CD4-positive, alpha-beta T cell treated with Interleukin-12 subunit alpha and Interleukin-12 subunit beta, for 1 hour (primary cell): ENCODE measurements around the gene ZNF235.
"Not testable (repeated sequence)": the region's sequence is repeated elsewhere in the genome, so short reads cannot be mapped to it uniquely, and the experiment has no call there.

Experiments used
- DNase-seq: peaks from one replicate; pipeline ENCODE4 v3.0.0-alpha.2; 2020

The ZNF235 gene

DNA sequence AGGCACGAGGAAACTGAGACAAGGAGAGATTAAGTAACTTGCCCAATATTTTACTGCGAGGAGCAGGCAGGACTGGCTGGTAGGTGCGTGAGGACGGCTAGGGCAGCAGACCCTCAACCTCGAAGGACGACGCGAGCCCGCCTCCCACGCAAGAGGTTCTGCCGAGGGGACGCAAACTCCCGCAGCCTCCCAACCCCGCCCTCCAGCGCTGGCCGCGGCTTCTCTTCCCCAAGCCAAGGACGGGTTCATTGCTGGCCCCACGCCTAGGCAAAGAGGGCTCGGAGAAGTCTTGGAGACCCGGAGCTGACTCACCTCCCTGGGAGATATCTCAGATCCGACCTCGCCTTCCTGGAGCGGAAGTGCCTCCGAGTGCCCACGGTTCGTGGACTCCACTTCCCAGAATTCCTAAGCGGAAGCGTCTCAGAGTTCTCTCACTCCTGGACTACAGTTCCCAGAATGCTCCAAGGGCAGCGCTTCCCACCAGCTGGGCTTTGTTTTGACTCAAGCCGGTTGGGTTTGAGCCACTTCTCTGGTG is at the start of gene ZNF235:
ZNF235 (minus strand) TSS at position 367 of the 535 bp plus-strand sequence. CDS start 1,621 bp downstream, outside the sequence.
- DNase-seq = peak; percentile 80

DNA sequence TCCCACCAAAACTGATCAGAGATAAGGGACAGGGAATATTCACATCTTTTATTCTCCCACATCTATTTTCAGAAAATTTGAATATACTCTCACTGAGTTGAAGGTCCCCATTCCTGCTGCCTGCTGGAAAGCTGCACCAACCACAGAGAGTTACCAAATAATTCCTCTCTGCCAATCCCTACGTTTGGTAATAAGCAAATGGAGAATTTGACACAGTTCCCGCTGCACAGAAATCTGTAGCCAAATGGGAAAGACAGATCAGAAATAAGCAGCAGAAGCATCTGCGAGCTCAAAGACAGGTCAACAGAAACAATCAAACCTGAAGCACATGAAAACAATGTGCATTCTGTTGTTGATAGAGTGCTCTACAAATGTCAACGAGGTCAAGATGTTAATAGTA is 41.7 kb upstream of the ZNF235 start:
- no peak for DNase-seq

- no peak for DNase-seq
These were observed 41.1 kb upstream of the ZNF235 start for GRCh38 chr19:44345959-44346358.

DNA sequence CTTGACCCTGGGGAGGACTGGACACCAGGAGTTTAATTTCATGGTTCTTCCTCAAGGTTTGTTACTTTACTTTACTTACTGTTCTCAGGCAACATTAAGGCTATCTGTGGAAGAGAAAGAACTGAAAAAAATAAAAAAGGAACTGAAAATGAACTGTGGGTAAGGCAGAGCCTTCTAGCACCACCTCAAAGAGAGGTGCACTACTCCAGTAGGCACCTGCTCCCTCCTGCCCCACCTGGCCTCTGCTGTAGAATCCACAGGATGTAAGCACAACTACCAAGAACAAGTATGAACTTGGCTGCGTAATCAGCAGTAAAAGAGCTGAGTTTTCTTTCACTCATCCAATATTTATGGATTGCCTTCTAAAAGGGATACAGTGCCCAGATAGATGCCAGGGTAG is 39.4 kb upstream of the ZNF235 start:
- DNase-seq = no peak

DNA sequence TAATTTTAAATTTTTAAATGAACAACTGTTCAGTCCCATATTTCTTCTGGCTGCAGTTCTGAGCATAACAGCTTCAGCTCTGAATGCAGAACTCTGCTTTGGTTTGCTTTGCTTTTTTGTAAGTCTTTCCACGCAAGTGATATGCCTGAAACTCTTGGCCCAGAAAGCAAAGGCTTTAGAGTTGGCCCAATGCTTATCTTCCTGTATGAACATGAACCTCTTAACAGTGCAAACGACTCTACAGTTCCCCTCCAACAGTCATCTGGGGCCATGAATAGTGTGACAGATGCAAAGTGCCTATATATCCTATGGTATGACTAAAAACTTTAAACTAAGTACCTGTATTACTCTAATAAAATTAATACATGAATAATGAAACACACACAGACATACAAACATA is 37.0 kb upstream of the ZNF235 start:
- DNase-seq = no peak

- not testable (repeated sequence) for DNase-seq
These were observed 29.8 kb upstream of the ZNF235 start for GRCh38 chr19:44334639-44335038.

DNA sequence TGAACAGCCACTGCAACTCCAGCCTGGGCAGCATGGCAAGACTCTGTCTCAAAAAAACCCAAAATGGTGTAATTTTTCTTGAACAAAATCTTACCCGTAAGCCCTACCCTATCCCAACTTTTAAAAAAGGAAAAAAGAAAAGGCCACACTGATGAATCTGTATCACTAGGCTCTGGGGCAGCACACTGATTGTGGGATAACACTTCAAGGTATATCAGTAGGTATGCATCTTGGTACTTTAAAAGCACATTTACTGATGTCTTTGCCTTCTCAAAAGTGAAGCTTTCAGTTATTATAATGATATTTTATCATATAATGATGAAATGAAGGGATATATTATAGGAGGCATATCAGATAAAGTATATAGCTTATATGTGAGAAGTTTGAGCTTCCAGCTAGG is 27.3 kb upstream of the ZNF235 start:
- DNase-seq = no peak

- DNase-seq = no peak
These were observed 11.1 kb upstream of the ZNF235 start for GRCh38 chr19:44315883-44316282.

- DNase-seq = no peak
These were observed 8.4 kb upstream of the ZNF235 start for GRCh38 chr19:44313231-44313630.

DNA sequence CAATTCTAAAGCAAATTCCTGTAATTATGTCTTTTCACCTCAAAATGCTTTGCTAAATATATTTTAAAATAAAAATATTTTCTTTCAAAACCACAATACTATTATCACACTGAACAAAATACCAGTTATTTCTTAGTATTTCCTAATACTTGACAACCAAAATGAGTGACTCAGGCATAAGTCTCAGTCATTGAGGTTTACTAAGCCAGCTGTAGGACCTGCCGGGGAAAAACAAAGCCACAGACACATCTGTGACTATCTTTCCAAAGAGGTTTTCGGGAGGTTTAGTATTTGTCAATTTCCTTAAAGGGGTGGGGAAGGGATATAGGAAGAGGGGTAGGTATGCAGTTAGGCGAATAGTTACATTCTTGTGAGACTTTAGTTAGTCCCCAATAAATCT is 3.2 kb upstream of the ZNF235 start:
- no peak for DNase-seq

GRCh38 chr19:44306283-44306682 is 1.5 kb upstream of the ZNF235 start:
- DNase-seq = no peak

GRCh38 chr19:44305457-44305856 is 632 bp upstream of the ZNF235 start:
- DNase-seq = no peak

DNA sequence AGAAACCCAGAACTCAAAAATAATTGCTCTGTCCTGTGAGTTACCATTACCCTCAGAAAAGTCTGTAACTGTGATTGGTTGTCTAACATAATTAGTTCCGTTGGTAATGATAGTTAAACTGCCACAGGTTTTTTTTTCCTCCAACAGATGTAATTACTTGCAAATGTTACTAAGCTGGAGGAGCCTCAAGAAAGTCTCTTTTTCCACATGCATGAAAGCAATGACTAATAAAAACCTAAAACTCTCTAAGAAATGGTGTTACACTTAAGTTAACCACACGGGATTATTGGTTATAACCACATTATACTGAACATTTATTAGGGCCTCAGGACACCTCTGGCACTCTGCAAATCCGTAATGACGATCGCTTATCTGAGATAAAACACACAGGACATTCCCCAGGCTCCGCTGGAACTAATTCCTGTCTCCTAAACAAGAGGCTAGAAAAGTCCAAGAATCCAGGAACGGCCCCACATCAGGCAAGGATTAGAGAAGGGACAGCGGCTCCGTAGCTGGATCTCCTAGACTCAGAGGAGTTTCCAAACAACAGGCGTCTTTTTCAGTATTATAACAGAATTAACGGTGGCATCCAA is 753 bp downstream of the ZNF235 start:
- DNase-seq = no peak

DNA sequence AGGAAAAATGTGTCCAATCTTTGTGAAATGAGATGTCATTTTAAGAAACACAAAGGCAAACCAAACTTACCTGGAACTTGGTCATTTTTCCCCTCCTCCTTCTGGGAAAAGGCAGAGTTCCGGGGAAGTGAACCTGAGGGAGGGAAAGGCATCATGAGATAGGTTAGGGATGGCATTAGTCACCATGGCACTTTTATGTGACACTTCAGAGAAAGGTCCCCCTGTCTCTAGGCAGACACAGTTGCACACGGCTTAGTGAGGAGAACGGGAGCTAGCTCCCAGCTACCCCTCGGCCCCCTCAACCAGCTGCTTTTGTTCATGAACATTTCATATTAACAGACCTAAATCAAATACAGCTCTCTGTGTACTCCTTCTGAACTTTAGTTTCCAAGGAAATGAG is 1.5 kb downstream of the ZNF235 start:
- DNase-seq = no peak

DNA sequence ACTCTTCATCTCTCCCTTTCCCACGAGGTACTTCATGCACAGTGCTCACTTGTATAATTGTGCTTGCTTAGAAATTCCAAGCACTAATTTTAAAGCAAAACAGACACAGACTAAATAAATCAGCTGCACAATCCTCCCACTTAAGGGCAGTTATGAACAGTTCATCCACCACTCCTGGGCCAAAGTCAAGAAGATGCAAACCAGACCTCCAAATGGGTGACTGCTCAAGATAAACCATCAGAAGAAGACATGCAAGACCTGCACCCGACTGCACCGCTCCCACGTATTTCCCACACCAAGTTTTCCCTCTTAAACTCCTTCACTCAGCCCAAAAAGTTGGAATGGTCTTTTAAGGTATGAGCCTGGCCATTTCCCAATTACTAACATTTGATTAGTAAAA is 19.9 kb downstream of the ZNF235 start:
- no peak for DNase-seq

DNA sequence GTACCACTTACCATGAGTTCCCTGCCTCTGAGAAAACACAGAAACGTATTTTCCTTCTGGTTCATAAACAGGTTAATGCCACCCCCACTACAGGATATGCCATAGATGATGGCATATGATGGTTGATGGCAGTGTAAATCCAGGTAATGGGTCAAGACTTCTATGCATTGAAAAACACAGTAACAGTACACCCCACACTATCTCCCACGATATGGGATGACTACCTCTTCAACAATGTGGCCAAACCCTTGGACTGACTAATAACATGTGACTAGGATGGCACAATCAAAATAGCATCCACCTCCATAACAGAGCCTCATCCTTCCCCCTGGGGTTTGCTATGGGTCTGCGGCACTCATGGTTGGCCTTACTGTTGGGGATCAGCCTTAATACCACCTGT is 22.0 kb downstream of the ZNF235 start:
- DNase-seq = no peak

DNA sequence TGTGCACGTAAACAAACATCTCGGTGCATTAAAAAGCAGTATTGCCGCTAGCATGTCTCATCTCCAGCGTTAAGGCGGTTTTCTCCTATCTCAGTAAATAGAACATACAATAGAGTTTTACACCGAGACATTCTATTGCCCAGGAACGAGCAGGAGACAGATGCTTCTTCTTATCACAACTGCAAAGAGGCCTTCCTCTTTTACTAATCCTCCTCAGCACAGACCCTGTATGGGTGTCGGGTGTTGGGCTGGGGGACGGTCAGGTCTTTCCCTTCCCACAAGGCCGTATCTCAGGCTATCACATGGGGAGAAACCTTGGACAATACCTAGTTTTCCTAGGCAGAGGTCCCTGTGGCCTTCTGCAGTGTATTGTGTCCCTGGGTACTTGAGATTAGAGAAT is 23.9 kb downstream of the ZNF235 start:
- no peak for DNase-seq

DNA sequence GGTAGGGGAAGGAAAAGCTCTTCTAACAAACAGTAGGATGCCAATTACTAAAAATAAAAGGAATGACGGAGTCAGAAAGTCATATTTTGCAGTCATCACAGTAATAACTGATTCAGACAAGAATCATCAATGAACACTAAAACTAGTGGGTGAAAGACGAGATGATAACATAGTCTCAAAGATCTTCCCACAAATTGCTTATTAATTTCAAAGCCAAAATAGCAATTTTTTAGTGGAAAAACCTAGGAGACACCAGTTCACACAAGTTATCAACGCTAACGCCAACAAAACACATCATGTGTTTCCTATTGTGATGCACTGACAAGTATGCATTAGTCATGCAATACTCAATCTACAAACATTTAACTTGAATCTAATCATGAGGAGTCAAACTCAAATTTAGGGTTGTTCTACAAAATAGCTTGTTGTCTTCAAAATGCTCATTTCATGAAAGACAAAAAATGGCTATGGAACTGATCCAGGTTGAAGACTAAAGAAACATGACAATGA is 26.6 kb downstream of the ZNF235 start:
- no peak for DNase-seq

- DNase-seq = no peak
These were observed 27.5 kb downstream of the ZNF235 start for GRCh38 chr19:44277331-44277730.

- DNase-seq = no peak
These were observed 44.0 kb downstream of the ZNF235 start for GRCh38 chr19:44260695-44261446.

DNA sequence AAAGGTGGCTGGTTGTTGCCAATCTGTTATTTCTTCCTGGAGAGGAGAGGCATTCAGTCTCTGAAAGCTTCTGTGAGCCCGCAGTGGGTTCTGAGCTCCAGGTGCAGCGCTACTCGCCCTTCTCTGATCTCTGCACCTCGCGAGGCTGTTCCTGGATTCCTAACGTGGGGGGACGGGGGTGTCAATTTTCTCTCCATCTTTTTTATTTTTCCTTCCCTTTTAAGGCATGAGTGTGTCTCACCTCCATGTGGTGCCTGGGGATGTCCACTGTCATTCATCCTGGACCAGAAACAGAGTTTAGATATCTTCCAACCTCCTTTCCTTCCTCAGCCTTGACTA is 44.5 kb downstream of the ZNF235 start:
- DNase-seq = no peak

DNA sequence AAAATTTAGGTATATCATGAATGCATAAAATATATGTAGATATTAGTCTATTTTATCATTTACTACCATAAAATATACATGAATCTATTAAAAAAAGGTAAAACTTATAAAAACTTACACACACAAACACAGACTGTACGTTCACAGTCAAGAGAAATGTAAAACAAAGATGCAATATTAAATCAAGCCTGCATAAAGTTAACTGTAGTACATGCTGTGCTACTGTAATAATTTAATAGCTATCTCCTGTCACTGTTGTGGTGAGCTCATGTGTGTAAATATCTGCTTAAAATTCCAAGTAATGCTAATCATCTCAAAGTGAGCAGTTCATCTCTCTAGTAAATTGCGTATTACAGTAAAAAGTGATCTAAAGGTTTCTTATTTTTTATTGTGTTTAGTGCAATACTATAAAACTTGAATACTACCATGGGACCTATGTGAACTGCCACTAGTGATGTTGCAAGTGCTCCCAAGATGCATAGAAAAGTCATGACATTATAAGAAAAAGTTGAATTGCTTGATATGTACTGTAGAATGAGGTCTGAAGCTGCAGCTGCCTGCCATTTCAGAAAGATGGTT is 45.9 kb downstream of the ZNF235 start:
- DNase-seq = no peak

DNA sequence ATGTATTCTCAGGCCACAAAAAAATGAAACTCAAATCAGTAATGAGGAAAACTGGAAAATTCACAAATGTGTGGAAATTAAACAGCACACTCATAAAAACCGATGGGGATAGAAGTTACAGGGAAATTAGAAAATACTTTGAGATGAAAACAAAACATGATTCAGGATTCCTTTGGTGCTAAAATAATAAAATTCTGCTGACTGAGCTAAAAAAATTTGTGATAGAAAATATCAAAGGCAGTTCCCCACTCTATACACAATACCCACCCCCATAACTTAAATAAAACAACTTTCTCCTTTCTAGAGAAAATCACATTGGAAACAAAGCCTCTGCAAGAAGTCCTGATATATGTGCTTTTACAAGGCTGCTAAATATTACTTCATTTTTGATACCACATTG is 46.7 kb downstream of the ZNF235 start:
- DNase-seq = no peak
